Measurements from ENCODE around the gene IL26.
A peak's percentile ranks its signal among the peaks of the same experiment; 100 is the strongest.
"Not testable (repeated sequence)": the region's sequence is repeated elsewhere in the genome, so short reads cannot be mapped to it uniquely, and the experiment has no call there.

The IL26 gene

GRCh38 chr12:68239309-68239982 is 13.8 kb upstream of the IL26 start:
- DNase-seq, result no peak

- DNase-seq, result no peak
Measured at GRCh38 chr12:68237619-68238018, 12.0 kb upstream of the IL26 start.

GRCh38 chr12:68237078-68237477 is 11.5 kb upstream of the IL26 start:
- DNase-seq, result no peak

GRCh38 chr12:68236421-68237059 is 10.9 kb upstream of the IL26 start:
- no peak for DNase-seq

- DNase-seq, result no peak
Measured at GRCh38 chr12:68235576-68235975, 10.0 kb upstream of the IL26 start.

- DNase-seq, result no peak
Measured at GRCh38 chr12:68234140-68234539, 8.5 kb upstream of the IL26 start.

- no peak for DNase-seq
Measured at GRCh38 chr12:68233498-68233897, 7.9 kb upstream of the IL26 start.

GRCh38 chr12:68231691-68232090 is 6.1 kb upstream of the IL26 start:
- no peak for DNase-seq

GRCh38 chr12:68231229-68231628 is 5.6 kb upstream of the IL26 start:
- no peak for DNase-seq

GRCh38 chr12:68229956-68230355 is 4.3 kb upstream of the IL26 start:
- DNase-seq, result no peak

GRCh38 chr12:68227356-68227755 is 1.7 kb upstream of the IL26 start:
- no peak for DNase-seq

GRCh38 chr12:68224613-68225285 is 861 bp downstream of the IL26 start:
- DNase-seq, result no peak

- DNase-seq, result peak; percentile 64
Measured at GRCh38 chr12:68223067-68223747, 2.4 kb downstream of the IL26 start.

GRCh38 chr12:68222326-68222725 is 3.3 kb downstream of the IL26 start:
- no peak for DNase-seq

- DNase-seq, result no peak
Measured at GRCh38 chr12:68221497-68221896, 4.1 kb downstream of the IL26 start.

- no peak for DNase-seq
Measured at GRCh38 chr12:68210875-68211274, 14.7 kb downstream of the IL26 start.

- DNase-seq, result not testable (repeated sequence)
Measured at GRCh38 chr12:68209048-68209728, 16.4 kb downstream of the IL26 start.

- no peak for DNase-seq
Measured at GRCh38 chr12:68207276-68207675, 18.3 kb downstream of the IL26 start.

- no peak for DNase-seq
Measured at GRCh38 chr12:68206446-68206845, 19.2 kb downstream of the IL26 start.

- DNase-seq, result no peak
Measured at GRCh38 chr12:68203460-68203875, 22.1 kb downstream of the IL26 start.

GRCh38 chr12:68200854-68201253 is 24.8 kb downstream of the IL26 start:
- DNase-seq, result no peak

GRCh38 chr12:68199127-68199526 is 26.5 kb downstream of the IL26 start:
- DNase-seq, result no peak

- no peak for DNase-seq
Measured at GRCh38 chr12:68198507-68199086, 27.0 kb downstream of the IL26 start.
